Measurements from ENCODE around the gene NACA2.
"Not testable (repeated sequence)": the region's sequence is repeated elsewhere in the genome, so short reads cannot be mapped to it uniquely, and the experiment has no call there.

The NACA2 gene

DNA sequence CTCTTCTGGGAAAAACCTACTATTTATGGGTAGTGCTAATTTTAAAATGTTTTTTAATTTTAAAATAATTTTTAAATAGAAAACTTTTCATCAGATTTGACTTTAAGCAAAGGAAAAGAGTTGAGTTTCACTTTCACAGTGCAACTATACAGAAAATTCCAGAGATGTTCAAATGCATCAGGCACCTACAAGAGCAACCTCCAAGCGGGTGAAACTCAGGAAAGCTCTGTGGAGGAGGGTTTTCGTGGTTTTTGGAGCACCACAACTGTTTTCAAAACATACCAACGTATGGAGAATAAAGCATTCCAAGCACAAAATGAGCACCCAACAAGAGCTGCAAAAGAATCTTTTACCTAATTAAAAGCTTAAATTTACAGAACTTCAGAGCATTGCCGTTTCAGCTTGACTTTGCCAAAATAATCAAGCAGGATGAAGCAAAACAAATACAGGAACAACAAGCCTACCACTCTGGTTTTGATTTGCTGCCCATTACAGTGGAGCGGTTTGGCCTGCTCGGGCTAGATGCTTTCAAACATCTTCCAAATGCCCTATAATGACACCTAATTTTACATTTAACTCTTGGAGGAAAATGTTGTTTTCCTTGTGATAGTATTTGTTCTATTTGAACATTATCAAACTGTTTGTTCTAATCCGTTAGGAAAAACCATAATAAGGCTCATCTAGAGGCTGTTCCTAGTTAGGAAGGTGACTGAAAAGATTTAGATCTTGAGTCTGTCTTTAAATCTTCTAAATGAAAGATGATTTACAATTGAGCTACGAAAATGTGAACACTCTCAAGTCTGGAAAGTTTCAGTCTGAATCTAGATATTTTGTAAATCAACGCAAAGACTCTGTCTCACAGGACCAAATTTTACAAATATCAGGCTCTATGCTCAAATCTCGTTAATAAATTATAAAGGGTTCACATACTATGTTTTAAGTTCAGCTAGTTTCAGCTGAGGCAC lies 34.5 kb downstream of the NACA2 start:
- H3K9me3 Mint-ChIP-seq (ENCODE audit: low read depth): no peaks in the 10 kb centered on the region
- H3K4me1 Mint-ChIP-seq (ENCODE audit: low read depth): peaks cover 2% of the 10 kb centered on the region
- no peak overlapping the region for H3K4me3 Mint-ChIP-seq
- H3K36me3 Mint-ChIP-seq: no peaks in the 10 kb centered on the region
- H3K27ac Mint-ChIP-seq: no peak overlapping the region
- peaks cover 20% of the 10 kb centered on the region for H3K27me3 Mint-ChIP-seq

DNA sequence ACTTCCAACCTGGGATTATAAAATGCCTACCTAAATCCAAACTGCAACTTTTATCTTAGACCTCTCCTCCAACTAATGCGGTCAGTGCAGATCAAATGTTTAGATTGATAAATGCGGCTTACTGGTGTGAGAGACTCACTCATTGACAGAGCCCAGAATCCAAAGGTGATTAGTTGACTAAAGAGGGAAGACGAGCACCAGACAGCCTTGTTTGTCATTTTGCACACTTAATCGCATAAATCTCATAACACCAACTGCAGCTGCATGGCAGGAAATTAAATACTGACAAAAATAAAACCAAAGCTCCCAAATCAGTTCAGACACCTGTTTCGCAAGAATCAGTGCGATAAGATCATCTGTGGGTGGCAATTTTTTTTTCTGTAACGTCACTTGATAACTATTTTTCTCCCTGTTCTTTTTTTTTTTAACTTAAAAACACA lies 35.9 kb downstream of the NACA2 start:
- Mint-ChIP-seq H3K27me3 (peaks cover 24% of the 10 kb centered on the region), H3K27ac (no peak overlapping the region), H3K4me1 (ENCODE audit: low read depth) (peaks cover 2% of the 10 kb centered on the region), H3K4me3 (no peak overlapping the region), H3K9me3 (ENCODE audit: low read depth) (no peaks in the 10 kb centered on the region), H3K36me3 (no peaks in the 10 kb centered on the region)

- Mint-ChIP-seq H3K9me3 (ENCODE audit: low read depth) (no peaks in the 10 kb centered on the region), H3K36me3 (no peaks in the 10 kb centered on the region), H3K27ac (no peak overlapping the region)
Measured at GRCh38 chr17:61554209-61554608, 36.8 kb downstream of the NACA2 start.

GRCh38 chr17:61552560-61552959 lies 38.5 kb downstream of the NACA2 start:
- H3K4me1 Mint-ChIP-seq (ENCODE audit: low read depth); H3K36me3 Mint-ChIP-seq; H3K27ac Mint-ChIP-seq; H3K4me3 Mint-ChIP-seq; H3K9me3 Mint-ChIP-seq (ENCODE audit: low read depth): not testable (repeated sequence)
- peaks cover 23% of the 10 kb centered on the region for H3K27me3 Mint-ChIP-seq

More at GRCh38 chr17:61554209-61554608, 36.8 kb downstream of the NACA2 start:
- peaks cover 2% of the 10 kb centered on the region for H3K4me1 Mint-ChIP-seq (ENCODE audit: low read depth)
- no peak overlapping the region for H3K4me3 Mint-ChIP-seq
- peaks cover 26% of the 10 kb centered on the region for H3K27me3 Mint-ChIP-seq

DNA sequence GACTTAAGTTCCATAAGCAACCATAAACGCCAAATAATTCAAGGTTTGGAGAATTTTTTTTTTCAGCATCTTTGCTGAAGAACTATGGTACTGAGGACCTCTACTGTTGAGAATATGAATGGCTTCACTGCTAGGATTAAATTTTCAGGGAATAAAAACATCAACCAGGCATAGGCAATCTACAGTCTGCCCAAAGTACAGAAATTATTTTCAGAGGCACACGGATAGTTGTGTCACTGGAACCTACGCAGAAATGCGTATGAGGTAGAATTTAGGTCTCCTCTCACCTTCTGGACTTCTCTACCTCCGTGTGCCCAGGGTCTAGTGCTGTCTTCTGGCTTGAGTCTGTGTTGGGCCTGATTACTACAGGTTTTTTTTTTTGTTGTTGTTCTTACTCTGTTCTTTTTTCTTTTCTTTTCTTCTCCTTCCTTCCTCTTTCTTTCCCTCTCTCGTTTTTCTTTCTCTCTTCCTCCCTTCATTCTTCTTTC lies 39.7 kb downstream of the NACA2 start:
- Mint-ChIP-seq H3K27ac (no peak overlapping the region), H3K27me3 (peaks cover 23% of the 10 kb centered on the region), H3K4me3 (no peak overlapping the region), H3K4me1 (ENCODE audit: low read depth) (peaks cover 2% of the 10 kb centered on the region), H3K36me3 (no peaks in the 10 kb centered on the region), H3K9me3 (ENCODE audit: low read depth) (no peaks in the 10 kb centered on the region)

GRCh38 chr17:61547113-61547512 lies 43.9 kb downstream of the NACA2 start:
- Mint-ChIP-seq H3K27ac (no peak overlapping the region), H3K4me1 (ENCODE audit: low read depth) (no peaks in the 10 kb centered on the region), H3K27me3 (peaks cover 25% of the 10 kb centered on the region), H3K9me3 (ENCODE audit: low read depth) (no peaks in the 10 kb centered on the region), H3K36me3 (no peaks in the 10 kb centered on the region), H3K4me3 (no peak overlapping the region)

GRCh38 chr17:61545335-61545938 lies 45.6 kb downstream of the NACA2 start:
- no peaks in the 10 kb centered on the region for H3K4me1 Mint-ChIP-seq (ENCODE audit: low read depth)
- H3K9me3 Mint-ChIP-seq (ENCODE audit: low read depth): peaks cover 9% of the 10 kb centered on the region
- H3K27ac Mint-ChIP-seq: no peak overlapping the region
- H3K4me3 Mint-ChIP-seq: no peak overlapping the region
- no peaks in the 10 kb centered on the region for H3K36me3 Mint-ChIP-seq
- H3K27me3 Mint-ChIP-seq: peaks cover 25% of the 10 kb centered on the region

GRCh38 chr17:61543786-61544415 lies 47.1 kb downstream of the NACA2 start:
- H3K27me3 Mint-ChIP-seq: peaks cover 22% of the 10 kb centered on the region
- no peaks in the 10 kb centered on the region for H3K4me1 Mint-ChIP-seq (ENCODE audit: low read depth)
- no peaks in the 10 kb centered on the region for H3K36me3 Mint-ChIP-seq
- peaks cover 9% of the 10 kb centered on the region for H3K9me3 Mint-ChIP-seq (ENCODE audit: low read depth)
- no peak overlapping the region for H3K4me3 Mint-ChIP-seq
- H3K27ac Mint-ChIP-seq: no peak overlapping the region

DNA sequence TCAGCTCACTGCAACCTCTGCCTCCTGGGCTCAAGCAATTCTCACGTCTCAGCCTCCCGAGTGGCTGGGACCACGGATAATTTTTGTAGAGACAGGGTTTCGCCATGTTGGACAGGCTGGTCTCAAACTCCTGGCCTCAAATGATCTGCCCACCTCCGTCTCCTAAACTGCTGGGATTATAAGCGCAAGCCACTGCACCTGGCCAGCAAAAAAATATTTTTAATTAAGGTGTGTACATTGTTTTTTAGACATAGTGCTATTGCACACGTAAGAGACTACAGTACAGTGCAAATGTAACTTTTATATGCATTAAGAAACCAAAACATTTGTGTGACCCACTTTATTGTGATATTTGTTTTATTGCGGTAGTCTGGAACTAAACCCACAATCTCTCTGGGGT lies 49.0 kb downstream of the NACA2 start:
- no peaks in the 10 kb centered on the region for H3K4me1 Mint-ChIP-seq (ENCODE audit: low read depth)
- H3K9me3 Mint-ChIP-seq (ENCODE audit: low read depth): peaks cover 9% of the 10 kb centered on the region
- peaks cover 17% of the 10 kb centered on the region for H3K27me3 Mint-ChIP-seq
- H3K4me3 Mint-ChIP-seq: no peak overlapping the region
- H3K27ac Mint-ChIP-seq: no peak overlapping the region
- H3K36me3 Mint-ChIP-seq: no peaks in the 10 kb centered on the region

- peaks cover 17% of the 10 kb centered on the region for H3K27me3 Mint-ChIP-seq
- H3K4me1 Mint-ChIP-seq (ENCODE audit: low read depth): no peaks in the 10 kb centered on the region
- peaks cover 9% of the 10 kb centered on the region for H3K9me3 Mint-ChIP-seq (ENCODE audit: low read depth)
- H3K27ac Mint-ChIP-seq: no peak overlapping the region
- no peak overlapping the region for H3K4me3 Mint-ChIP-seq
- H3K36me3 Mint-ChIP-seq: no peaks in the 10 kb centered on the region
Measured at GRCh38 chr17:61540874-61541273, 50.1 kb downstream of the NACA2 start.

Data from activated naive CD8-positive, alpha-beta T cell (primary cell).